ENCODE results near the gene IL13RA2. TPM values are rescaled to one million over a fixed set of nuclear protein-coding genes. Genes with fewer than 3 reads are reported as not detected.

Gene IL13RA2
- total and polyA plus RNA-seq, 2 of the 8 experiments (the other 6 are each of a cell fraction or from before 2014, with no cell fraction given): not detected

GRCh38 chrX:115065304-115065703 is 47.9 kb upstream of the IL13RA2 start:
- no peaks in the 10 kb centered on the region for H3K36me3 ChIP-seq (ENCODE audit: control insufficient read depth in 2 of 4, insufficient read depth in 4 of 4, low read length in 3 of 4)
- H3K79me1 ChIP-seq (ENCODE audit: low read depth, low read length): no peaks in the 10 kb centered on the region
- no peak for DNase-seq (ENCODE audit: low read depth in 1 of 2, low spot score in 2 of 2)
- H2AK5ac ChIP-seq (ENCODE audit: low read depth, low read length): no peak overlapping the region
- no peak overlapping the region for H4K8ac ChIP-seq (ENCODE audit: extremely low read depth, insufficient read depth, low read length)
- no peaks in the 10 kb centered on the region for H3K23me2 ChIP-seq (ENCODE audit: low read depth, low read length)
- TF ChIP-seq TCF12 (IDR thresholded peaks at IDR 0.05; ENCODE audit: low read depth, low read length) (no peak), TAF1 (IDR thresholded peaks at IDR 0.05; ENCODE audit: low read depth, low read length) (no peak), ATF3 (IDR thresholded peaks at IDR 0.05; ENCODE audit: insufficient read depth, low read depth, low read length) (no peak), BRCA1 (IDR thresholded peaks at IDR 0.05; ENCODE audit: low read depth, low read length) (no peak), SP1 (IDR thresholded peaks at IDR 0.05; ENCODE audit: low read depth, low read length) (no peak), MAFK (IDR thresholded peaks at IDR 0.05; ENCODE audit: low read depth, low read length) (no peak), TBP (IDR thresholded peaks at IDR 0.05; ENCODE audit: low read depth, low read length) (no peak), YY1 (IDR thresholded peaks at IDR 0.05; ENCODE audit: low read depth, low read length) (no peak)
- TF ChIP-seq, protein P1, sequence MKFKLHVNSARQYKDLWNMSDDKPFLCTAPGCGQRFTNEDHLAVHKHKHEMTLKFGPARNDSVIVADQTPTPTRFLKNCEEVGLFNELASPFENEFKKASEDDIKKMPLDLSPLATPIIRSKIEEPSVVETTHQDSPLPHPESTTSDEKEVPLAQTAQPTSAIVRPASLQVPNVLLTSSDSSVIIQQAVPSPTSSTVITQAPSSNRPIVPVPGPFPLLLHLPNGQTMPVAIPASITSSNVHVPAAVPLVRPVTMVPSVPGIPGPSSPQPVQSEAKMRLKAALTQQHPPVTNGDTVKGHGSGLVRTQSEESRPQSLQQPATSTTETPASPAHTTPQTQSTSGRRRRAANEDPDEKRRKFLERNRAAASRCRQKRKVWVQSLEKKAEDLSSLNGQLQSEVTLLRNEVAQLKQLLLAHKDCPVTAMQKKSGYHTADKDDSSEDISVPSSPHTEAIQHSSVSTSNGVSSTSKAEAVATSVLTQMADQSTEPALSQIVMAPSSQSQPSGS (IDR thresholded peaks at IDR 0.05; ENCODE audit: low read length): no peak
- no peak overlapping the region for H4K91ac ChIP-seq (replicated peaks; ENCODE audit: insufficient read length, low read length)
- no peak overlapping the region for H3K56ac ChIP-seq (replicated peaks; ENCODE audit: insufficient read length, low read depth, low read length)
- H3K4me1 ChIP-seq (replicated peaks in 1 of 4; ENCODE audit: control insufficient read depth in 3 of 4, insufficient read depth in 4 of 4, low read length in 3 of 4): no peaks in the 10 kb centered on the region
- H3K14ac ChIP-seq (ENCODE audit: insufficient read length): no peak overlapping the region
- H3K4me3 ChIP-seq (ENCODE audit: extremely low read depth in 1 of 4, insufficient read depth in 2 of 4, low read depth in 3 of 4, low read length in 4 of 4): no peak overlapping the region
- H2BK12ac ChIP-seq (ENCODE audit: low read depth, low read length): no peak overlapping the region
- no peaks in the 10 kb centered on the region for H4K20me1 ChIP-seq (replicated peaks in 1 of 2; ENCODE audit: control insufficient read depth in 1 of 2, insufficient read depth in 2 of 2, low read length in 2 of 2)
- no peak overlapping the region for H3K4ac ChIP-seq (replicated peaks; ENCODE audit: insufficient read length, low read depth, low read length)
- no peak overlapping the region for H3K23ac ChIP-seq (ENCODE audit: insufficient read length)
- no peaks in the 10 kb centered on the region for H3K27me3 ChIP-seq (replicated peaks in 1 of 4; ENCODE audit: control insufficient read depth in 3 of 4, extremely low read depth in 1 of 4, insufficient read depth in 3 of 4, low read length in 3 of 4)
- H3K9me3 ChIP-seq (ENCODE audit: insufficient read depth in 2 of 2, low read depth in 1 of 2, low read length in 1 of 2): no peaks in the 10 kb centered on the region
- H2BK120ac ChIP-seq (replicated peaks; ENCODE audit: low read depth, low read length): no peak overlapping the region
- CTCF ChIA-PET (ENCODE audit: partially characterized antibody): no interaction called here
- no peak overlapping the region for H3K9ac ChIP-seq (replicated peaks in 1 of 4; ENCODE audit: extremely low read depth in 1 of 4, low read depth in 3 of 4, low read length in 3 of 4)
- no peak overlapping the region for H2BK20ac ChIP-seq (ENCODE audit: low read length)
- POLR2A ChIA-PET (ENCODE audit: partially characterized antibody): no interaction called here
- H3K18ac ChIP-seq (ENCODE audit: extremely low read depth, low read length): no peak overlapping the region
- no peak for FAIRE-seq
- no peak overlapping the region for H3K27ac ChIP-seq (ENCODE audit: low read depth, low read length)
- H4K5ac ChIP-seq (ENCODE audit: insufficient read length, low read depth, low read length): no peak overlapping the region
- H2BK15ac ChIP-seq (ENCODE audit: low read length): no peak overlapping the region
- H3K79me2 ChIP-seq (ENCODE audit: control insufficient read depth in 1 of 2, insufficient read depth in 2 of 2, low read length in 2 of 2): no peaks in the 10 kb centered on the region
- no peak overlapping the region for H2AFZ ChIP-seq (ENCODE audit: low read length)
- no peak overlapping the region for H3K4me2 ChIP-seq (ENCODE audit: insufficient read depth in 1 of 2, low read depth in 2 of 2, low read length in 2 of 2)
- H2BK5ac ChIP-seq (ENCODE audit: low read depth, low read length): no peak overlapping the region
